ENCODE measurements around the gene CEP57.
"Not testable (repeated sequence)": the region's sequence is repeated elsewhere in the genome, so short reads cannot be mapped to it uniquely, and the experiment has no call there.

The CEP57 gene

GRCh38 chr11:95867105-95867504 lies 76.8 kb downstream of the CEP57 start:
- CTCF ChIA-PET, result interaction anchor here (1.0 kb wide), 1 partner anchor 22 kb away, joined by 4 read pairs; no protein-coding TSS in a partner anchor
- TF ChIP-seq ZNF514 (tag by site-specific recombination; IDR thresholded peaks at IDR 0.05), result no peak
- TF ChIP-seq PRDM1 (tag by site-specific recombination; IDR thresholded peaks at IDR 0.05), result no peak
- TF ChIP-seq ZFHX2 (tag by site-specific recombination; conservative IDR thresholded peaks at IDR 0.05), result no peak
- no peak for TF ChIP-seq ZNF560 (tag by site-specific recombination; IDR thresholded peaks at IDR 0.05; ENCODE audit: borderline replicate concordance)
- no peak for TF ChIP-seq ZNF335 (tag by site-specific recombination; conservative IDR thresholded peaks at IDR 0.05)
- TF ChIP-seq ZNF664 (tag by site-specific recombination; IDR thresholded peaks at IDR 0.05), result no peak
- TF ChIP-seq YY1 (tag by site-specific recombination; IDR thresholded peaks at IDR 0.05), result no peak
- no peak for TF ChIP-seq ZNF677 (tag by site-specific recombination; IDR thresholded peaks at IDR 0.05)
- TF ChIP-seq WT1 (tag by site-specific recombination; IDR thresholded peaks at IDR 0.05), result no peak
- TF ChIP-seq ZNF548 (tag by site-specific recombination; IDR thresholded peaks at IDR 0.05), result no peak
- no peak for TF ChIP-seq ZNF16 (tag by site-specific recombination; IDR thresholded peaks at IDR 0.05; ENCODE audit: low read depth)
- no peak for TF ChIP-seq ZNF169 (tag by site-specific recombination; IDR thresholded peaks at IDR 0.05)
- TF ChIP-seq ZNF549 (tag by site-specific recombination; IDR thresholded peaks at IDR 0.05), result no peak
- TF ChIP-seq ZNF830 (tag by site-specific recombination; IDR thresholded peaks at IDR 0.05; ENCODE audit: low read depth), result no peak
- TF ChIP-seq, protein P1, sequence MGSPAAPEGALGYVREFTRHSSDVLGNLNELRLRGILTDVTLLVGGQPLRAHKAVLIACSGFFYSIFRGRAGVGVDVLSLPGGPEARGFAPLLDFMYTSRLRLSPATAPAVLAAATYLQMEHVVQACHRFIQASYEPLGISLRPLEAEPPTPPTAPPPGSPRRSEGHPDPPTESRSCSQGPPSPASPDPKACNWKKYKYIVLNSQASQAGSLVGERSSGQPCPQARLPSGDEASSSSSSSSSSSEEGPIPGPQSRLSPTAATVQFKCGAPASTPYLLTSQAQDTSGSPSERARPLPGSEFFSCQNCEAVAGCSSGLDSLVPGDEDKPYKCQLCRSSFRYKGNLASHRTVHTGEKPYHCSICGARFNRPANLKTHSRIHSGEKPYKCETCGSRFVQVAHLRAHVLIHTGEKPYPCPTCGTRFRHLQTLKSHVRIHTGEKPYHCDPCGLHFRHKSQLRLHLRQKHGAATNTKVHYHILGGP (tag by site-specific recombination; IDR thresholded peaks at IDR 0.05), result no peak
- no peak for TF ChIP-seq AEBP2 (tag by site-specific recombination; IDR thresholded peaks at IDR 0.05; ENCODE audit: borderline replicate concordance)
- no peak for TF ChIP-seq GLIS2 (tag by site-specific recombination; IDR thresholded peaks at IDR 0.05)
- no peak for TF ChIP-seq PATZ1 (tag by site-specific recombination; IDR thresholded peaks at IDR 0.05)
- no peak for TF ChIP-seq ZNF311 (tag by site-specific recombination; IDR thresholded peaks at IDR 0.05; ENCODE audit: borderline replicate concordance)
- Histone ChIP-seq H3K4me3 (ENCODE audit: low read depth, low read length) (no peak overlapping the region), H3K4me1 (ENCODE audit: control insufficient read depth, insufficient read depth, low read length) (no peaks in the 10 kb centered on the region), H3K27ac (ENCODE audit: extremely low read depth, low read depth, low read length) (no peak overlapping the region), H3K36me3 (ENCODE audit: control insufficient read depth in 2 of 2, insufficient read depth in 1 of 2, low read length in 2 of 2) (peaks cover 0 to 12% of the 10 kb centered on the region in 2 experiments; a peak in 1 of 3 replicates), H3K9me3 (ENCODE audit: control insufficient read depth, insufficient read depth, low read depth, low read length) (no peaks in the 10 kb centered on the region)
- POLR2A ChIA-PET, result no interaction called here

- H3K9me3 ChIP-seq (ENCODE audit: control insufficient read depth, insufficient read depth, low read depth, low read length); POLR2A ChIA-PET; H3K27ac ChIP-seq (ENCODE audit: extremely low read depth, low read depth, low read length); CTCF ChIA-PET; H3K4me1 ChIP-seq (ENCODE audit: control insufficient read depth, insufficient read depth, low read length); H3K36me3 ChIP-seq (ENCODE audit: control insufficient read depth in 2 of 2, insufficient read depth in 1 of 2, low read length in 2 of 2); H3K4me3 ChIP-seq (ENCODE audit: low read depth, low read length): not testable (repeated sequence)
- peak; percentile 69; the same call in 1 of the 2 replicates for TF ChIP-seq ZNF146 (tag by site-specific recombination; IDR thresholded peaks at IDR 0.05)
Measured at GRCh38 chr11:95870877-95871276, 80.6 kb downstream of the CEP57 start.
